Measurements from ENCODE around the gene SYVN1. TPM values are rescaled to one million over a fixed set of nuclear protein-coding genes. Genes with fewer than 3 reads are reported as not detected.
A peak's percentile ranks its signal among the peaks of the same experiment; 100 is the strongest.

Gene SYVN1
- total and polyA plus RNA-seq, 2 donors (not counting 1 experiment from before 2014, with no cell fraction given), result 187 to 282 TPM

- peak overlapping the region; percentile 89 for H3K4me3 Mint-ChIP-seq
- H3K27me3 Mint-ChIP-seq, result no peaks in the 10 kb centered on the region
- WGBS (ENCODE audit: insufficient coverage), result 99% methylated on average over 11 of the region's 11 CpGs
- H3K4me2 ChIP-seq (replicated peaks; ENCODE audit: low read depth, low read length, poor library complexity, severe bottlenecking), result no peak overlapping the region
- H3K9me3 ChIP-seq (ENCODE audit: control extremely low read depth in 1 of 3, control insufficient read depth in 2 of 3, insufficient read depth in 1 of 3, low read length in 2 of 3), result no peaks in the 10 kb centered on the region
- peaks cover 46% of the 10 kb centered on the region for H4K20me1 ChIP-seq (ENCODE audit: control insufficient read depth, insufficient read depth, low read length, poor library complexity, severe bottlenecking)
- no peak for ATAC-seq (ENCODE audit: low read depth)
- peak overlapping the region; percentile 32 for H3K27ac Mint-ChIP-seq
- DNase-seq, result no peak
- H3K27ac ChIP-seq (ENCODE audit: low read length in 2 of 2), result no peak overlapping the region
- peaks cover 0 to 29% of the 10 kb centered on the region in 2 experiments for H3K36me3 ChIP-seq (replicated peaks in 1 of 2; ENCODE audit: control extremely low read depth in 1 of 2, control insufficient read depth in 1 of 2, extremely low read depth in 1 of 2, insufficient read depth in 2 of 2, low read length in 1 of 2)
- no peak overlapping the region for H3K4me3 ChIP-seq (ENCODE audit: control extremely low read depth in 1 of 5, extremely low read depth in 1 of 5, insufficient read depth in 1 of 5, low read depth in 2 of 5, low read length in 4 of 5)
- CTCF ChIA-PET, result interaction anchor here (4.6 to 7.7 kb wide), 3 partner anchors 12 to 66 kb away, joined by 20 to 118 read pairs (median 96); partner anchors contain the start of genes CAPN1 and VPS51
- H3K79me2 ChIP-seq (ENCODE audit: control insufficient read depth, insufficient read depth, low read length), result peaks cover 56% of the 10 kb centered on the region
- intact Hi-C loops (cut with micrococcal nuclease), result loop anchor here (5.0 to 10.0 kb wide), 5 partner anchors 148 to 500 kb away; partner anchors contain the start of genes ATG2A, MAP3K11, PCNX3 and POLA2
- H3K9ac ChIP-seq (ENCODE audit: low read length), result no peak overlapping the region
- no peak overlapping the region for H2AFZ ChIP-seq (ENCODE audit: insufficient read depth, low read depth, low read length, poor library complexity, severe bottlenecking)
- H3K4me1 ChIP-seq (ENCODE audit: control insufficient read depth in 2 of 2, insufficient read depth in 2 of 2, low read length in 2 of 2), result peaks cover 32 to 66% of the 10 kb centered on the region in 2 donors
- POLR2A ChIA-PET, result interaction anchor here (0.6 to 1.5 kb wide), 2 partner anchors 8 to 67 kb away, joined by 3 to 7 read pairs; partner anchors contain the start of gene CAPN1
- TF ChIP-seq EZH2 (IDR thresholded peaks at IDR 0.05; ENCODE audit: borderline replicate concordance, insufficient read depth, low read depth, low read length, poor library complexity, severe bottlenecking) (no peak), CTCF (IDR thresholded peaks at IDR 0.05) (no peak)
- peaks cover 68% of the 10 kb centered on the region for H3K4me1 Mint-ChIP-seq
- no peaks in the 10 kb centered on the region for H3K27me3 ChIP-seq (replicated peaks in 1 of 4; ENCODE audit: control extremely low read depth in 1 of 4, control insufficient read depth in 3 of 4, insufficient read depth in 4 of 4, low read length in 3 of 4)
- no peaks in the 10 kb centered on the region for H3K9me3 Mint-ChIP-seq (ENCODE audit: insufficient read depth)
Observed at GRCh38 chr11:65114538-65115171, 19.7 kb downstream of the SYVN1 start.

DNA sequence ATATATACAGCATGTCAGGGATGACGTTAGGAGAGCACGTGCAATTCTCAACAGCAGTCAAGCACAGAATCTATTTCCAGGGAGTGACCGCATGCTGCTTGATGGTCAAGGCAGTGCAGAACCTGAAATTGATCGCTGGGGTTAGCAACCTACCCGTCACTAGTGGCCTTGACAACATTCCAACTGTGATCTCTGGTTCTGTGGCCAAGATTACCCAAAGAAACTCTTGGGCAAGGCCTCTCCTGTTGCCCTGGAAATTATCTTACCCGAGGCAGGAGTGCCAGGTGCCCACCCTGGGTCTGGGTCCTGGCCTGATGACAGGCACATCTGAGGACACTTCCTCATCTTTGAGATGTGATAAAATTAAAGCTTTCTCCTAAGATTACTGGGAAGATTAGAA is 20.5 kb downstream of the SYVN1 start:
- TF ChIP-seq CTCF (IDR thresholded peaks at IDR 0.05), result no peak
- no peak for TF ChIP-seq EZH2 (IDR thresholded peaks at IDR 0.05; ENCODE audit: borderline replicate concordance, insufficient read depth, low read depth, low read length, poor library complexity, severe bottlenecking)
- Mint-ChIP-seq H3K27me3 (no peaks in the 10 kb centered on the region), H3K9me3 (ENCODE audit: insufficient read depth) (no peaks in the 10 kb centered on the region), H3K4me3 (peak overlapping the region; percentile 89), H3K4me1 (peaks cover 65% of the 10 kb centered on the region), H3K27ac (peak overlapping the region; percentile 24)
- Histone ChIP-seq H2AFZ (ENCODE audit: insufficient read depth, low read depth, low read length, poor library complexity, severe bottlenecking) (no peak overlapping the region), H3K27ac (ENCODE audit: low read length in 2 of 2) (no peak overlapping the region), H3K4me3 (ENCODE audit: control extremely low read depth in 1 of 5, extremely low read depth in 1 of 5, insufficient read depth in 1 of 5, low read depth in 2 of 5, low read length in 4 of 5) (no peak overlapping the region), H3K27me3 (replicated peaks in 1 of 4; ENCODE audit: control extremely low read depth in 1 of 4, control insufficient read depth in 3 of 4, insufficient read depth in 4 of 4, low read length in 3 of 4) (no peaks in the 10 kb centered on the region), H3K4me2 (replicated peaks; ENCODE audit: low read depth, low read length, poor library complexity, severe bottlenecking) (peak overlapping the region; percentile 99), H3K4me1 (ENCODE audit: control insufficient read depth in 2 of 2, insufficient read depth in 2 of 2, low read length in 2 of 2) (peaks cover 30 to 63% of the 10 kb centered on the region in 2 donors), H3K79me2 (ENCODE audit: control insufficient read depth, insufficient read depth, low read length) (peaks cover 55% of the 10 kb centered on the region), H3K9me3 (ENCODE audit: control extremely low read depth in 1 of 3, control insufficient read depth in 2 of 3, insufficient read depth in 1 of 3, low read length in 2 of 3) (no peaks in the 10 kb centered on the region), H3K9ac (ENCODE audit: low read length) (no peak overlapping the region), H4K20me1 (ENCODE audit: control insufficient read depth, insufficient read depth, low read length, poor library complexity, severe bottlenecking) (peaks cover 48% of the 10 kb centered on the region), H3K36me3 (replicated peaks in 1 of 2; ENCODE audit: control extremely low read depth in 1 of 2, control insufficient read depth in 1 of 2, extremely low read depth in 1 of 2, insufficient read depth in 2 of 2, low read length in 1 of 2) (peaks cover 0 to 29% of the 10 kb centered on the region in 2 experiments)
- intact Hi-C loops (cut with micrococcal nuclease), result loop anchor here (5.0 to 10.0 kb wide), 4 partner anchors 148 to 501 kb away; partner anchors contain the start of genes ATG2A, MAP3K11, PCNX3 and POLA2
- ATAC-seq (ENCODE audit: low read depth) (no peak), DNase-seq (no peak)
- POLR2A ChIA-PET, result interaction anchor here (1.0 kb wide), 1 partner anchor 17 kb away, joined by 3 read pairs; no protein-coding TSS in a partner anchor
- CTCF ChIA-PET, result interaction anchor here (0.6 to 7.7 kb wide), 7 partner anchors 8 to 67 kb away, joined by 3 to 118 read pairs (median 30); partner anchors contain the start of genes CAPN1, FAU, MRPL49 and SYVN1
- 88% methylated on average over 5 of the region's 6 CpGs for WGBS (ENCODE audit: insufficient coverage)
